Keratinocyte (primary cell): ENCODE results near the gene TLN1.

Experiments
- EZH2 ChIP-seq: IDR thresholded peaks from one replicate; pipeline ENCODE4 v1.6.1; 2012; ENCODE audit warnings: inconsistent platforms, mild to moderate bottlenecking, low read length, moderate library complexity
- TF ChIP-seq, protein P1 (sequence below), 3 experiments: IDR thresholded peaks in 1 of 3; conservative IDR thresholded peaks in 1 of 3; optimal IDR thresholded peaks in 1 of 3; 2 replicates in 2 of 3; 3 replicates in 1 of 3; pipeline versions ENCODE3 to v1.5.1; 2011; ENCODE audit warnings: low read length in 3 of 3, mild to moderate bottlenecking in 3 of 3, moderate library complexity in 2 of 3, control low read depth in 1 of 3, inconsistent platforms in 1 of 3; ENCODE audit not compliant: insufficient read depth in 2 of 3; ENCODE audit errors: extremely low read depth in 1 of 3

DNA sequence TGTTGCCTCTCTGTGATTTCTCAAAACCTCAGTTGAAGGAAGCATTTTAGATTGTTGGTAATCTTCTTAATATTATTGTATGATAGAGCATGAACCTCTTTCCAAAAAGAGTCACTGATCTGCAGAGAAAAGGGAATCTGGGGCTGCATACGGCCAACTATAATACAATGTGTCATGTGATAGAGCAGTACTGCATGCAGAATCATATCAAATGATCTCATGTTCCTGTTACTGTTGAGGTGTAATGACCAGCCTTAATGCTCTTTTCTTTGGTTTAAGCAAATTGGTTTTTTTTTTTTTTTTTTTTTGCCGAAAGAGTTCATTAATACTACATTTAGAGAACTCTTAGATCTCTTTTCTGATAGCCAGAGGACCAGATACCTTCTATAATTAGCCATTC, 35.0 kb upstream of the TLN1 start:
- TF ChIP-seq, protein P1, sequence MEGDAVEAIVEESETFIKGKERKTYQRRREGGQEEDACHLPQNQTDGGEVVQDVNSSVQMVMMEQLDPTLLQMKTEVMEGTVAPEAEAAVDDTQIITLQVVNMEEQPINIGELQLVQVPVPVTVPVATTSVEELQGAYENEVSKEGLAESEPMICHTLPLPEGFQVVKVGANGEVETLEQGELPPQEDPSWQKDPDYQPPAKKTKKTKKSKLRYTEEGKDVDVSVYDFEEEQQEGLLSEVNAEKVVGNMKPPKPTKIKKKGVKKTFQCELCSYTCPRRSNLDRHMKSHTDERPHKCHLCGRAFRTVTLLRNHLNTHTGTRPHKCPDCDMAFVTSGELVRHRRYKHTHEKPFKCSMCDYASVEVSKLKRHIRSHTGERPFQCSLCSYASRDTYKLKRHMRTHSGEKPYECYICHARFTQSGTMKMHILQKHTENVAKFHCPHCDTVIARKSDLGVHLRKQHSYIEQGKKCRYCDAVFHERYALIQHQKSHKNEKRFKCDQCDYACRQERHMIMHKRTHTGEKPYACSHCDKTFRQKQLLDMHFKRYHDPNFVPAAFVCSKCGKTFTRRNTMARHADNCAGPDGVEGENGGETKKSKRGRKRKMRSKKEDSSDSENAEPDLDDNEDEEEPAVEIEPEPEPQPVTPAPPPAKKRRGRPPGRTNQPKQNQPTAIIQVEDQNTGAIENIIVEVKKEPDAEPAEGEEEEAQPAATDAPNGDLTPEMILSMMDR (optimal IDR thresholded peaks at IDR 0.05 in 1 of 3, IDR thresholded peaks at IDR 0.05 in 1 of 3, conservative IDR thresholded peaks at IDR 0.05 in 1 of 3; ENCODE audit: extremely low read depth in 1 of 3, insufficient read depth in 2 of 3, low read length in 3 of 3): no peak
- no peak for TF ChIP-seq EZH2
